Body of pancreas (tissue), 4 donors: ENCODE measurements around the gene STAT2.
"Not testable (repeated sequence)": the region's sequence is repeated elsewhere in the genome, so short reads cannot be mapped to it uniquely, and the experiment has no call there.

Source experiments
- POLR2A ChIP-seq, 3 donors: fragments of 450-650 bp; IDR thresholded peaks; one replicate each; pipeline ENCODE4 v1.6.1; 2016; ENCODE audit warnings: antibody characterized with exemption in 3 of 3, mild to moderate bottlenecking in 2 of 3
- TF ChIP-seq, protein P1 (sequence below), 7 experiments: fragments of 450-650 bp in 4 of 7; fragments of 200-600 bp in 3 of 7; sonication (generic) in 3 of 7; IDR thresholded peaks; one replicate each; pipeline ENCODE4 v1.5.1; 2016 to 2019; ENCODE audit warnings: antibody characterized with exemption in 7 of 7

DNA sequence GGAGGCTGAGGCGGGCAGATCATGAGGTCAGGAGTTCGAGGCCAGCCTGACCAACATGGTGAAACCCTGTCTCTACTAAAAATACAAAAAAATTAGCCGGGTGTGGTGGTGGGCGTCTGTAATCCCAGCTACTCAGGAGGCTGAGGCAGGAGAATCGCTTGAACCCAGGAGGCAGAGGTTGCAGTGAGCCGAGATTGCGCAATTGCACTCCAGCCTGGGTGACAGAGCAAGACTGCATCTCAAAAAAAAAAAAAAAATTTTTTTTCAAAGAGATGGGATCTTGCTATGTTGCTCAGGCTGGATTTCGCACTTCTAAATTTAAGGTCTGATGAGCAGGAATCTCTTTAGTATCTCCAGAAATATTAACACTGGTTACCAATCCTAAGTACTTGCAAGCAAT, 38.3 kb downstream of the STAT2 start:
- TF ChIP-seq, protein P1, sequence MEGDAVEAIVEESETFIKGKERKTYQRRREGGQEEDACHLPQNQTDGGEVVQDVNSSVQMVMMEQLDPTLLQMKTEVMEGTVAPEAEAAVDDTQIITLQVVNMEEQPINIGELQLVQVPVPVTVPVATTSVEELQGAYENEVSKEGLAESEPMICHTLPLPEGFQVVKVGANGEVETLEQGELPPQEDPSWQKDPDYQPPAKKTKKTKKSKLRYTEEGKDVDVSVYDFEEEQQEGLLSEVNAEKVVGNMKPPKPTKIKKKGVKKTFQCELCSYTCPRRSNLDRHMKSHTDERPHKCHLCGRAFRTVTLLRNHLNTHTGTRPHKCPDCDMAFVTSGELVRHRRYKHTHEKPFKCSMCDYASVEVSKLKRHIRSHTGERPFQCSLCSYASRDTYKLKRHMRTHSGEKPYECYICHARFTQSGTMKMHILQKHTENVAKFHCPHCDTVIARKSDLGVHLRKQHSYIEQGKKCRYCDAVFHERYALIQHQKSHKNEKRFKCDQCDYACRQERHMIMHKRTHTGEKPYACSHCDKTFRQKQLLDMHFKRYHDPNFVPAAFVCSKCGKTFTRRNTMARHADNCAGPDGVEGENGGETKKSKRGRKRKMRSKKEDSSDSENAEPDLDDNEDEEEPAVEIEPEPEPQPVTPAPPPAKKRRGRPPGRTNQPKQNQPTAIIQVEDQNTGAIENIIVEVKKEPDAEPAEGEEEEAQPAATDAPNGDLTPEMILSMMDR (IDR thresholded peaks at IDR 0.05) = not testable (repeated sequence)
- not testable (repeated sequence) for TF ChIP-seq POLR2A (IDR thresholded peaks at IDR 0.05)
